Karpas-422 (cell line): Measurements from ENCODE around the gene SPN. TPM values are rescaled to one million over a fixed set of nuclear protein-coding genes. Genes with fewer than 3 reads are reported as not detected.
"Not testable (repeated sequence)": the region's sequence is repeated elsewhere in the genome, so short reads cannot be mapped to it uniquely, and the experiment has no call there.

Experiments used
- DNase-seq: peaks from one replicate; pipeline ENCODE4 v3.0.0-alpha.2; 2015
- H2AFZ ChIP-seq: fragments of 200-600 bp; sonication (generic); 2 replicates; pipeline ENCODE4 v1.6.1; 2014; ENCODE audit warnings: antibody characterized with exemption, low read length, mixed read lengths
- H3K27ac ChIP-seq: fragments of 200-600 bp; sonication (generic); 2 replicates; pipeline ENCODE4 v1.5.1; 2014; ENCODE audit warnings: mild to moderate bottlenecking, low read length, moderate library complexity
- H3K27me3 ChIP-seq: fragments of 200-600 bp; sonication (generic); 2 replicates; pipeline ENCODE4 v1.6.1; 2014; ENCODE audit warnings: low read length, mixed read lengths
- H3K36me3 ChIP-seq: fragments of 200-600 bp; sonication (generic); 2 replicates; pipeline ENCODE4 v1.6.1; 2014; ENCODE audit warnings: low read length, mixed read lengths; ENCODE audit not compliant: insufficient read depth
- H3K4me1 ChIP-seq: fragments of 200-600 bp; sonication (generic); 2 replicates; pipeline ENCODE4 v1.6.1; 2014; ENCODE audit warnings: mild to moderate bottlenecking, low read length, mixed read lengths
- H3K4me2 ChIP-seq: fragments of 200-600 bp; sonication (generic); 2 replicates; pipeline ENCODE4 v1.6.1; 2014; ENCODE audit warnings: low read length, low read depth, mild to moderate bottlenecking; ENCODE audit not compliant: poor library complexity, severe bottlenecking
- H3K4me3 ChIP-seq: fragments of 200-600 bp; sonication (generic); 2 replicates; pipeline ENCODE4 v1.5.1; 2014; ENCODE audit warnings: mild to moderate bottlenecking, antibody characterized with exemption, low read length, mixed read lengths
- H3K79me2 ChIP-seq: fragments of 200-600 bp; sonication (generic); 2 replicates; pipeline ENCODE4 v1.6.1; 2014; ENCODE audit warnings: mild to moderate bottlenecking, low read length, mixed read lengths
- H3K9ac ChIP-seq: fragments of 200-600 bp; sonication (generic); 2 replicates; pipeline ENCODE4 v1.6.0; 2014; ENCODE audit warnings: low read length
- H3K9me2 ChIP-seq: fragments of 200-600 bp; sonication (generic), shearing (Covaris generic); replicated peaks from 2 replicates; pipeline ENCODE4 v1.6.0; 2014; ENCODE audit warnings: mild to moderate bottlenecking, low read length, moderate library complexity; ENCODE audit not compliant: insufficient read depth
- H3K9me3 ChIP-seq: fragments of 300-700, 200-600 bp; sonication (generic); 2 replicates; pipeline ENCODE4 v1.6.1; 2014; ENCODE audit warnings: low read length, mixed read lengths
- H4K20me1 ChIP-seq: fragments of 200-600 bp; sonication (generic); 2 replicates; pipeline ENCODE4 v1.6.1; 2014; ENCODE audit warnings: mild to moderate bottlenecking, antibody characterized with exemption, low read length, low read depth; ENCODE audit not compliant: insufficient read depth
- total RNA-seq: library from RNA; depleted of rRNA; stranded (reverse); fragments of >200 nt; shearing (Covaris generic); gene quantifications from 2 replicates; pipeline ENCODE4 v1.2.3, GENCODE V29; 2014; ENCODE audit warnings: low replicate concordance; rRNA removed

SPN gene, protein sequence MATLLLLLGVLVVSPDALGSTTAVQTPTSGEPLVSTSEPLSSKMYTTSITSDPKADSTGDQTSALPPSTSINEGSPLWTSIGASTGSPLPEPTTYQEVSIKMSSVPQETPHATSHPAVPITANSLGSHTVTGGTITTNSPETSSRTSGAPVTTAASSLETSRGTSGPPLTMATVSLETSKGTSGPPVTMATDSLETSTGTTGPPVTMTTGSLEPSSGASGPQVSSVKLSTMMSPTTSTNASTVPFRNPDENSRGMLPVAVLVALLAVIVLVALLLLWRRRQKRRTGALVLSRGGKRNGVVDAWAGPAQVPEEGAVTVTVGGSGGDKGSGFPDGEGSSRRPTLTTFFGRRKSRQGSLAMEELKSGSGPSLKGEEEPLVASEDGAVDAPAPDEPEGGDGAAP
- 0.63 and 1.0 TPM in 2 replicates for total RNA-seq

DNA sequence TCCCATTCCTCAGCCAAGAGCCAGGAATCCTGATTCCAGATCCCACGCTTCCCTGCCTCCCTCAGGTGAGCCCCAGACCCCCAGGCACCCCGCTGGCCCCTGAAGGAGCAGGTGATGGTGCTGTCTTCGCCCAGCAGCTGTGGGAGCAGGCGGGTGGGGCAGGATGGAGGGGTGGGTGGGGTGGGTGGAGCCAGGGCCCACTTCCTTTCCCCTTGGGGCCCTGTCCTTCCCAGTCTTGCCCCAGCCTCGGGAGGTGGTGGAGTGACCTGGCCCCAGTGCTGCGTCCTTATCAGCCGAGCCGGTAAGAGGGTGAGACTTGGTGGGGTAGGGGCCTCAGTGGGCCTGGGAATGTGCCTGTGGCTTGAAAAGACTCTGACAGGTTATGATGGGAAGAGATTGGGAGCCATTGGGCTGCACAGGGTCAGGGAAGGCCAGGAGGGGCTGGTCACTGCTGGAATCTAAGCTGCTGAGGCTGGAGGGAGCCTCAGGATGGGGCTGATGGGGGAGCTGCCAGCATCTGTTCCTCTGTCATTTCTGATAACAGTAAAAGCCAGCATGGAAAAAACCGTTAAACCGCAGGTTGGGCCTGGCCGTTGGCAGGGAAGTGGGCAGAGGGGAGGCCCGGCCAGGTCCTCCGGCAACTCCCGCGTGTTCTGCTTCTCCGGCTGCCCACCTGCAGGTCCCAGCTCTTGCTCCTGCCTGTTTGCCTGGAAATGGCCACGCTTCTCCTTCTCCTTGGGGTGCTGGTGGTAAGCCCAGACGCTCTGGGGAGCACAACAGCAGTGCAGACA, at the start of gene SPN:
TSS of gene SPN (plus strand) at position 232 of the 791 bp plus-strand sequence. CDS start at position 714, 482 bp downstream.
- Histone ChIP-seq H3K4me1 (peaks cover 62% of the 10 kb centered on the region), H2AFZ (peak within 1 kb of the TSS; percentile 96; the same call in 1 of the 2 replicates), H4K20me1 (no peaks in the 10 kb centered on the region), H3K4me3 (peak within 1 kb of the TSS; percentile 50), H3K9me3 (no peaks in the 10 kb centered on the region), H3K27me3 (no peaks in the 10 kb centered on the region), H3K9ac (peak within 1 kb of the TSS; percentile 68), H3K79me2 (no peaks in the 10 kb centered on the region), H3K36me3 (no peaks in the 10 kb centered on the region), H3K4me2 (peak within 1 kb of the TSS; percentile 71), H3K9me2 (no peaks in the 10 kb centered on the region), H3K27ac (no peak within 1 kb of the TSS)
- no peak for DNase-seq

DNA sequence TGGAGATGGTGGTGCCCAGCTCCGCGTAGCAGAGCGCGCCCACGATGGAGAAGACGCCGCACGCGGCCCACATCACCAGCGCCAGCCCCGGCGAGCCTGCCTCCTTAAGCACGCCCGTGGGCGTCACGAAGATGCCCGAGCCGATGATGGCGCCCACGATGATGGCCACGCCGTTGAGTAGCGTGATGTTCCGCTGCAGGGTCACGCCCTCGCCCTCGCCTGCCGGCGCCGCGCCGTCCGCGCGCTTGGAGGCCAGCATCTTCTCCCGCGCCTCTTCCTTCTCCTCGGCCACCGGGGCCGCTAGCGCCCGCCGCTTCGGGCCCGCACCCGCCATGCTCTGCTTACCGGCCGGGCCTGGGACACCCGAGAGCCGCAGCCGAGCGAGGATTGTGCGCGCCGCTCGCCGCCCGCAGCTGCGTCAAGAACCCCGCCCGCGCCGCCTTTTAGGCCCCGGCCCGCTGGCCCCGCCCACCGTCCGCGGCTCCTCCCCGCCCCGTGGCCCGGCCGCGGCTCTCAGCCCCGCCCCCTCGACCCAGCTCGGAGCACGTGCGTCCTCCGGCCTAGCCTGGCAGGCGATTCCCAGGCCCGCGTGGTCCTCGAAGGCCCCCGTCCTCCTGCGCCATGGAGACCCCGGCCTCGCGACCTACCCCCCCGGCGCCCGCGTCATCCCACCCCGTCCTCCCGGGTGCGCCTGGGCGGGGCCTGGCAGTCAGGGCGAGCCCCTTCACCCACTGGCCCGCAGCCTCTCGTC, 49.6 kb upstream of the SPN start:
- H3K9me2 ChIP-seq, H3K9me3 ChIP-seq, H2AFZ ChIP-seq, H3K36me3 ChIP-seq, H3K27me3 ChIP-seq, H4K20me1 ChIP-seq: not testable (repeated sequence)
- Histone ChIP-seq H3K4me1 (peaks cover 12% of the 10 kb centered on the region), H3K9ac (peak overlapping the region; percentile 88), H3K27ac (peak overlapping the region; percentile 76; the same call in 1 of the 2 replicates), H3K4me3 (peak overlapping the region; percentile 82), H3K79me2 (peaks cover 30% of the 10 kb centered on the region), H3K4me2 (peak overlapping the region; percentile 76)
- peak; percentile 97 for DNase-seq

DNA sequence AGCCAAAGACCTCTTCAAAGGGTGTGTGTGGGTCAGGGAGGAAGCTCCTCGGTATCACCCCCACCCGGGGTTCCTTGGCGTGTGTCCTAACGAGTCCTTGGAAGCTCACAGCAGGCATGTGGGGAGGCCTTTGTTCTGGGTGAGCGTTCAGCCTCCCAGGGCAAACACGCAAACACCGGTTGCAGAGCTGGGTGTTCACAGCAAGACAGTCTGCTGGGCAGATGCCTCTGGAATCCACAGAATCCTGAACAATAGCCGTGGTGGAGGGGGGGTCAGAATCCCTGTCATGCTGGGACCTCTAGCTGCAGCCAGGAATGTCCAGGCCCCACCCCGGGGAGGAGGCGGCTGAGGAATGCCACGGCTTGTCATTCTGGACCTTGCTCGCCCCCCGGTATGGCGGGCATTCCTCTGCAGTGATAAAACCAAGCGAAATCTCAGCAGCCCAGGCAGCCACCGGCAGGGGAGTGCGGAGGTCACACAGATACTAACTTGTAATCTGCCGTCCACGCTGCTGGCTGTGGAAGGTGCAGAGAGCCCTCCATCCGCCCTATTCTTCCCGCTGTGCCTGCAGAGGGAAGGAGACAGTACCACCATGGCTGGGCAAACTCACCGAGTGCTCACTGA, 48.2 kb upstream of the SPN start:
- not testable (repeated sequence) for H3K4me2 ChIP-seq, H3K9ac ChIP-seq, H3K4me1 ChIP-seq, DNase-seq, H4K20me1 ChIP-seq, H3K9me3 ChIP-seq, H3K4me3 ChIP-seq, H3K9me2 ChIP-seq, H3K36me3 ChIP-seq, H3K27me3 ChIP-seq, H2AFZ ChIP-seq, H3K27ac ChIP-seq
- peaks cover 23% of the 10 kb centered on the region for H3K79me2 ChIP-seq

DNA sequence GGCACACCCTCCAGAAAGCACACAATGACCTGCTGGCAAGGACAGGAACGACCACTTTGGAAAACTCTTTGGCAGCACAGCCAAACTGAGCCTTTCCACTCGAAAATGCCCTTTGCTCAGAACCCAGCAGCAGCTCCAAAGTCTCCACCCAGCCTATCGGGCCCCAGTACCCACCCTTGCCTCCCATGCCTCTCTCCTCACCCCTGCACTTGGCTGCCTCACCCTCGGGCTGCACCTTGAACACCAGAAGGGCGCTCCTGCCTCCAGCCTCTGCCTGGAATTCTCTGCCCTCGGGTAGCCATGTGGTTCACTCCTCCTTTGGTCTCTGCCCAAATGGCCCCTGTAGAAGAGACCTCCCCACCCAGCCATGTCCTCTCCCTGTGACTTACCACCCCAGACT, 46.9 kb upstream of the SPN start:
- not testable (repeated sequence) for H4K20me1 ChIP-seq, H3K27me3 ChIP-seq, H3K9me3 ChIP-seq, H3K9me2 ChIP-seq, H3K4me3 ChIP-seq, H2AFZ ChIP-seq, H3K4me2 ChIP-seq, H3K36me3 ChIP-seq, H3K9ac ChIP-seq, H3K4me1 ChIP-seq, DNase-seq, H3K27ac ChIP-seq
- H3K79me2 ChIP-seq, result peaks cover 20% of the 10 kb centered on the region

DNA sequence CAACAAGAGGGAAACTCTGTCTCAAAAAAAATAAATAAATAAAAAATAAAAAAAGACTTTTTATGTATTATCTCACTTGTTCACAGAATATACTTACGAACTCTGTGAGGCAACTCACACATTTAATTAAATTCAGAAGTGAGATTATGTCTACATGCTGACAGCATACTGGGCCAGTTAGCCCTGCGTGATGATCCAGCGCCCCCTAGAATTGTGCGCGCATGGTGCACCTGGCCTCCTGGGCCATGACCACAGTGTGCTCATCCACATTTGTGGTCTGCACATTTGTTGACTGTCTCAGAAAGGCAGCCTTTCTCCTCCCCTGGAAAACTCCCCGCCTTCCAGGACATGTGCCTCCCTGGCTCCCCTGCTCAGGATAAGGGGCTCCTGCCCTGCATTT, 42.5 kb upstream of the SPN start:
- H3K4me3 ChIP-seq, H3K9me3 ChIP-seq, H3K9me2 ChIP-seq, H2AFZ ChIP-seq, H4K20me1 ChIP-seq, H3K4me1 ChIP-seq, H3K36me3 ChIP-seq, H3K9ac ChIP-seq, H3K79me2 ChIP-seq, H3K27ac ChIP-seq, H3K27me3 ChIP-seq, H3K4me2 ChIP-seq: not testable (repeated sequence)
- peak; percentile 87 for DNase-seq

DNA sequence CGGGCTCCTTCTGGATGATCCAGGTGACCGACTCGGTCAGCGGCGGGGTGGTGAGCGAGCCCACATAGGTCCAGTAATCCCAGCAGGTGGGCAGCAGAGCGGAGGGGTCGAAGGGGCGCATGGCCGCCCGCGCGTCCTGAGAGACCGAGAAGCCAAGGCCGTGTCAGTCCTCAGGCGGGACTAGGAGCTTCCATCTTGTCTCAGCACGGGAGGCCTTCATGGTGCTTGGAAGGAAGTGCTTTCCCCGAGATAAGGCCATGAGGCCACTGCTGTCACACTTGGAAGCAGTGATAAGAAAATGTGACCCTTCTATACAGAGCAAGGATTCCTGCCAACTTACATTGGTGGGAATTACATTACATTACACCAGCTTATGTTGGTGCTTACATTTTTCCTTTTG, 40.3 kb upstream of the SPN start:
- not testable (repeated sequence) for H3K4me3 ChIP-seq, H3K4me2 ChIP-seq, H3K36me3 ChIP-seq, H3K4me1 ChIP-seq, DNase-seq, H3K9me3 ChIP-seq, H4K20me1 ChIP-seq, H3K79me2 ChIP-seq, H3K9ac ChIP-seq, H2AFZ ChIP-seq, H3K27ac ChIP-seq, H3K9me2 ChIP-seq, H3K27me3 ChIP-seq

DNA sequence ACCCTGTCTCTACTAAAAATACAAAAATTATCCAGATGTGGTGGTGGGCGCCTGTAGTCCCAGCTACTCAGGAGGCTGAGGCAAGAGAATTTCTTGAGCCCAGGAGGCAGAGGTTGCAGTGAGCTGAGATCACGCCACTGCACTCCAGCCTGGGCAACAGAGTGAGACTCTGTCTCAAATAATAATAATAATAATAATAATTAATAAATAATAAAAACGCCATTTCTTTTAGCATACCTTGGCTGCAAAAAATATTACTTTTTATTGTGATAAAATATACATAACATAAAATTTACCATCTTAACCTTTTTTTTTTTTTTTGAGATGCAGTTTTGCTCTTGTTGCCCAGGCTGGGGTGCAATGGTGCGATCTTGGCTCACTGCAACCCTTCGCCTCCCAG, 39.8 kb upstream of the SPN start:
- not testable (repeated sequence) for H3K4me3 ChIP-seq, H3K9ac ChIP-seq, H3K27me3 ChIP-seq, H3K36me3 ChIP-seq, H3K27ac ChIP-seq, H3K79me2 ChIP-seq, H3K9me3 ChIP-seq, DNase-seq, H3K4me1 ChIP-seq, H3K9me2 ChIP-seq, H2AFZ ChIP-seq, H4K20me1 ChIP-seq, H3K4me2 ChIP-seq

DNA sequence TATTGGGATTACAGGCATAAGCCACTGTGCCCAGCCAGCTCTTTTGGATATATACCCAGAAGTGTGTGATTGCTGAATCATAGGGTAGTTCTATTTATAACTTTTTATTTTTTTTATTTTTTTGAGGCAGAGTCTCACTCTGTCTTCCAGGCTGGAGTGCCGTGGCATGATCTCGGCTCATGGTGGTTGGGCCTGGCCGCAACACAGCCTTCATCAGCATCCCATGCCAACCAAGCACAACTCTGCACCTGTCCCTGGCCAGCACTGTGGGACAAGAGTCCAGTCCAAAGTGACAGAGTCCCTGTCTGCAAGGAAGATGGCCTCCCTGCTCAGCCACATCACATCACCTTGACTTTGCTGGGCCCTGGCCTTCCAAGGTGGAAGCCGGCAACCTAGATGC, 37.9 kb upstream of the SPN start:
- H3K9me2 ChIP-seq, H3K4me2 ChIP-seq, H3K79me2 ChIP-seq, H3K27me3 ChIP-seq, H3K36me3 ChIP-seq, DNase-seq, H3K9me3 ChIP-seq, H3K4me3 ChIP-seq, H3K9ac ChIP-seq, H3K27ac ChIP-seq, H3K4me1 ChIP-seq, H4K20me1 ChIP-seq, H2AFZ ChIP-seq: not testable (repeated sequence)
